T-helper 2 cell (primary cell): Measurements from ENCODE around the gene CCT3.

ENCODE experiments used
- DNase-seq, 5 experiments: peaks; one replicate each; pipeline versions ENCODE4 v3.0.0 to v3.0.0-alpha.2; 2012 to 2022

CCT3 gene

GRCh38 chr1:156320560-156320959, 17.5 kb downstream of the CCT3 start:
- DNase-seq, result no peak

DNA sequence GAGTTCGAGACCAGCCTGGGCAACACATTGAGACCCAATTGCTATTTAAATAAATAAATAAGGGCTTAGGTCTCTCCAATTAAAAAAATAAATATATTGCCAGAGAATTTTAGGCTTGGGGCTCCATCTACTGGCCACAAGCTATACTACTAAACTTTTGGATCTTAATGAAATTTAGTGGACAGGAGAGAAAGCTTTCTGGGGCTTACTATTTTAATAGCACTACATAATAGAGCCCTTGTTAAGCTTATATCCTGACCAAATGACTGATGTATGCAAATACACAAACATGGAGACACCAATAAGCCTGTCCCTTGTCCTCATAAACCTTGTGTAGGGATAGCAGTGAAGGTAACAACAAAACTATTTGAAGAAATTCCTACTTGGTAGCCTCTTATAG, 18.4 kb downstream of the CCT3 start:
- DNase-seq, result peak in 1 of 5 experiments; percentile 24

GRCh38 chr1:156316909-156317308, 21.2 kb downstream of the CCT3 start:
- DNase-seq, result no peak

- DNase-seq, result no peak
These were observed 27.1 kb downstream of the CCT3 start for GRCh38 chr1:156310962-156311361.

DNA sequence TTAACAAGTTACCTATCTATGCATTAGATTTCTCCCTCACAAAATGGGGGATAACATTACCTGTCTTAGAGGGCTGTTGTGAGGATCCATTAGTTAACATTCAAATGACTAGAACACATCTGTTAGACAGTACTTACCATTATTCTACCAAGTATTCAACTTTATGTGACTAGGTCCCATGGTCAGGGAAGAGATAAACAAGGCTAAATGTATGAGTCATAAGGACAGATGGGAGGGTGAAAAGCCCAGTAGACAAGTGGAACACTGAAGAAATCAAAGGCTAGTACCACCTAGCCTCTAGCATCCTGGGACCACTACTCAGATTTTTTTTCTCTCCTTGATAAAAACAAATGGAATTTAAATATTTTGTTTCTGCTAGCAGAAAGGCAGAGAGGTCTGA, 30.0 kb downstream of the CCT3 start:
- no peak for DNase-seq

GRCh38 chr1:156305215-156305614, 32.9 kb downstream of the CCT3 start:
- DNase-seq, result no peak

- DNase-seq, result no peak
These were observed 34.9 kb downstream of the CCT3 start for GRCh38 chr1:156303241-156303640.

DNA sequence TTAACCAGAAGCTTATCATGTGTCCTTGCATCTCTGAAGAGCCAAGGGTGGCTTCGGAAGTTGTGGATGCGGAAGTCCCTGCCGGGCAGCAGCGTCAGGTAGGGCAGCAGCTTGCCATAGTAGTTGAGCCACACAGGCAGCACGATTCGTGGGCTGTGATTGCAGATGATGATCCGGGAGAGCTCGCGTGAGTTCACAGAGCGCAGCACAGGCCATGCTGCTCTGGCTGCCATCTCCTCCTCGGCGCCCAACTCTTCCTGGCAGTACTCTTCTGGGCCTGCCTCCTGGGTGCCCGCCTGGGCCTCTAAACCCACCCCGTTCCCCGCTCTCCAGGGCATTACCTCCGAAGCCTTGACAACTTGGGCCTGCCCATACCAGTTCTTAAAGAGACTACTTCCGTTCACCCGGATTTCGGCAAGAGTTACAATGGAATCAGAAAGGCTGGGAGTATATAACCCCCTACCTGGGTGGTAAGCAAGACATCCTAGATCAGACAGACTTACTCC, 39.2 kb downstream of the CCT3 start, which contains the start of gene VHLL:
Gene VHLL (minus strand): TSS at position 456 of the 506 bp plus-strand sequence. CDS start 118 bp downstream, at position 338.
- no peak for DNase-seq

- DNase-seq, result peak in 4 of 5 experiments; percentile 16 to 80 (median 37)
These were observed 42.6 kb downstream of the CCT3 start, which contains the start of gene GLMP for GRCh38 chr1:156295391-156295947. GLMP (minus strand) TSS chr1:156295679; CDS start chr1:156295645, 34 bp downstream.

DNA sequence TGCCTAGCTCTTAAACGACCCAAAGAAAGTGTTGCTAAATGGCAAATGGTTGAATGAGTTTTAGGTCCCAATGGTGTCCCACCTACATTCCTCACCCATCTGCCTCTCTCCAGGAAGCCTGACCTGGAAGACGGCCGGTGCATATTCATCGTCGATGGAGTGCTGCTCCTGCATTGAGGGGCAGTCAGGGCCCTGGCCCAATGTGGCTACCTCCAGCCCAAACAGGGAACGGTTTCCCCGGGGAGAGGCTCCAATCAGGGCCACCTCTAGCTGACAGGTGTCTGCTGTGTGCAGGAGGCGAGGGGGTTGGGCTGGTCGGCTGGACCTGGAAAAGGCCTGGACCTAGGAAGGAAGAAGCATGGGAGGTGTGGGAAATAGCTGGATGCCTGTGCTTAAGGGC, 44.2 kb downstream of the CCT3 start:
- no peak for DNase-seq

GRCh38 chr1:156293098-156293434, 45.0 kb downstream of the CCT3 start:
- DNase-seq, result no peak

DNA sequence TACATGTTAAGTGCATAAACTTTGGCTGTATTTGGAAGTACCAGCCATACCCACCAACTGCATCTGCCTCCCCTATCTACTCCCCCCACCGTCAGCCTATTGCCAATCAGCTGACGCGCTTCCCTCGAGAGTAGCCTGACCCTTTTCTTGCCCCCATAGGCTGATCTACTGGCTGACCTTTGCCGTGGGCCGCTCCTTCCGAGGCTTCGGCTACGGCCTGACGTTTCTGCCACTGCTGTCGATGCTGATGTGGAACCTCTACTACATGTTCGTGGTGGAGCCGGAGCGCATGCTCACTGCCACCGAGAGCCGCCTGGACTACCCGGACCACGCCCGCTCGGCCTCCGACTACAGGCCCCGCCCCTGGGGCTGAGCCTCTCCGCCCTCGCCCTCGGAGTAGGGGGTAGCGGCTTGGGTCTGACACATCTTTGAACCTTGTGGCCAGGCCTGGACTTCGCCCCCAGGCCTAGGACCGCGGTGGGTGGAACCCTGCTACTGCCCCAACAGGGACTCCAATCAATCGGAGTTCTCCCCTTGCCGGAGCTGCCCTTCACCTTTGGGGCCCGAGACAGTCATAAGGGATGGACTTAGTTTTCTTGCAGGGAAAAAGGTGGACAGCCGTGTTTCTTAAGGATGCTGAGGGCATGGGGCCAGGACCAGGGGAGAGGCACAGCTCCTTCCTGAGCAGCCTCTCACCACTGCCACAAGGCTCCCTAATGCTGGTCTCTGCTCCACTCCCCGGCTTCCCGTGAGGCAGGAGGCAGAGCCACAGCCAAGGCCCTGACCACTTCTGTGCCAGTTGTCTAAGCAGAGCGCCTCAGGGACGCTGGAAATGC, 46.6 kb downstream of the CCT3 start:
- DNase-seq, result no peak

GRCh38 chr1:156289857-156290256, 48.2 kb downstream of the CCT3 start:
- DNase-seq, result no peak

DNA sequence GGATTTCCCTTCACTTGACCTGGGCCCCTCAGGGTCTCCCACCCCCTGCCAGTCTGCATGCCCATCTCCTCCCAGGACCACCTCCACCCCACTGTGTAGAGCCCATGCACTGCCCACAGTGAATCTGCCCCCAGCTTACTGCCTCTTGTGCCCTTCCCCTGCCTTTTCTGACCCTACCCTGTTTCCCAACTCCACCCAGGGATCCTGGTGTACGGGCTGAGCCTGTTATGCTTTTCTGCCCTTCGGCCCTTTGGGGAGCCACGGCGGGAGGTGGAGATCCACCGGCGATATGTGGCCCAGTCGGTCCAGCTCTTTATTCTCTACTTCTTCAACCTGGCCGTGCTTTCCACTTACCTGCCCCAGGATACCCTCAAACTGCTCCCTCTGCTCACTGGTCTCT, 52.0 kb downstream of the CCT3 start:
- no peak for DNase-seq

DNA sequence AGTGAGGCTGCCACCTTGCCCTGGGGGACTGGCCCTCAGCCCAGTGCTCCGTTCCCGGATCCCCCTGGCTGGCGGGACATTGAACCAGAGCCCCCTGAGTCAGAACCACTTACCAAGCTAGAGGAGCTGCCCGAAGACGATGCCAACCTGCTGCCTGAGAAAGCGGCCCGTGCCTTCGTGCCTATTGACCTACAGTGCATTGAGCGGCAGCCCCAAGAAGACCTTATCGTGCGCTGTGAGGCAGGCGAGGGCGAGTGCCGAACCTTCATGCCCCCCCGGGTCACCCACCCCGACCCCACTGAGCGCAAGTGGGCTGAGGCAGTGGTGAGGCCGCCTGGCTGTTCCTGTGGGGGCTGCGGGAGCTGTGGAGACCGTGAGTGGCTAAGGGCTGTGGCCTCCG, 52.7 kb downstream of the CCT3 start:
- DNase-seq, result no peak

DNA sequence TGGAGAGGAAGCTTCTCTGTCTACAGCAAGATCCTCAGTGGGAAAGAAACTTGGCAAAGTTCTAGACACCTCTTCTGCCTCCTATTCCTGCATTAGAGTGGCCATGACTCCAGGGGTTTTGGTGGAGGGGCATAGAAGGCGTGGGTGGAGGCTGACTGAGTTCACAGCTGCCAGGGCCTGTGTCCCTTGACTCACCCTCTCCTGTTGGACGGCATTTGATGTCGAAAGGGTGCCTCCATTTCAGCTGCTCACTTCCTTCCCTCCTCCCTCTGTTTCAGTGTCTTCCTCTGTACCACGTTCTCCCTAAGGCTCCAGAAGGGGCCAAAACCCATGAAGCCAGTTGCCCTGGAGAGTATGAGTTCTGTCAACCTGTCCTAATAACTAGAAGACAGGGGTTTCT, 53.3 kb downstream of the CCT3 start:
- DNase-seq, result no peak

- DNase-seq, result no peak
These were observed 54.0 kb downstream of the CCT3 start, which contains the start of gene TMEM79 for GRCh38 chr1:156284112-156284511. TMEM79 (plus strand) TSS chr1:156284325; CDS start chr1:156285227, 902 bp downstream.

DNA sequence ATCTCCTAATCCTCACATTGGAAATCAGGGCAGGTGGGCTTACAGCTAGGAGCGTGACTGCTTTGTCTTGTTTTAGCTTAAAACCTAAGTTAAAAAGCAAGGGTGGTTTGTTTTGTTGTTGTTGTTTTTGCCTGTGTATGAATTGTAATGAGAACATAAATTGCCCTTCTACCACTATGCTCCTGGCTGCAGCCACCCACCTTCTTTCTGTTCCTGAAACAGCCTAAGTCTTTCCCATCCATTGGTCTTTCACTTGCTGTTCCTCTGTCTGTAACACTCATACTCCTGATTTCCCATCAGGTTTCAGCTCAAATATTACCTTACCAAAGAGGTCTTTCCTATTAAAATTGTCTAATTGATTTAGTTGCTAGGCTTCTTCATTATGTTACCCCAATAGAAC, 54.6 kb downstream of the CCT3 start:
- DNase-seq, result no peak

DNA sequence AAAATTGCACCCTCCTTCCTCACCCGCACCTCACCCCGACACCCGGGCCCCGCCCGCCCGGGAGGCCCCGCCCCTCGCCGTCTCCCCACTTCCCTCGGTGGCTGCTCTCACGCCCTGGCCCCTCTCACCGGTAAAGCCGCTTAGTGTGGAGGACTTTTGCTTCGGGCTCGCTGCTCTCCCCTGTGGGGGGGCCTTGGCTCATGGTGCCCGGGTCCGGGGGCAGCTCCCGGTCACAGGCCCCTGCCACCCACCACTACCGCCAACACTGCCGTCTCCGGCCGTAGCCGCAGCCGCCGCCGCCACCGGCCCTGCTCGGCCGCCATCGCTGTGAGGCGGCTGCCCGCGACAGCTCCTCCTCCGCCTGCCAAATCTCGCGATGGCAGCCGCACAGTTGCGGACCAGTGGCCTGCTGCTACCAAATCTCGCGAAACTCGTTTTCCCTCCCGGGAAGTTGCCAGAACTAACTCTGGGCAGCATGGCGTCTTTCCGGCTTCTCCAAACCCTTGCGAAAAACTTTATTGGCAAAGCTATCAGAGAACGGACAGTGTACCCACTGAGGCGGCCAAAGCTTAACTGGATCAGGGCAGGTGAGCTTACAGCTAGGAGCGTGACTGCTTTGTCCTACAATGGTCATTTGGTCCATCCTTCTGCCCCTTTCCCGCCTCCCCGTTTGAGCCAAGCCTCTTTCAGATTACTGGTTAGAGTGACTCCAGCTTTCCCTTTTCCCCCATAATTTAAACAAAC, 55.4 kb downstream of the CCT3 start, which contains the start of gene SMG5:
Gene SMG5 (minus strand): TSS at position 347 of the 744 bp plus-strand sequence. CDS start 145 bp downstream, at position 202.
- peak; percentile 84 to 99 (median 95) for DNase-seq

- peak in 1 of 5 experiments; percentile 11 for DNase-seq
These were observed 56.2 kb downstream of the CCT3 start for GRCh38 chr1:156281693-156282478.

DNA sequence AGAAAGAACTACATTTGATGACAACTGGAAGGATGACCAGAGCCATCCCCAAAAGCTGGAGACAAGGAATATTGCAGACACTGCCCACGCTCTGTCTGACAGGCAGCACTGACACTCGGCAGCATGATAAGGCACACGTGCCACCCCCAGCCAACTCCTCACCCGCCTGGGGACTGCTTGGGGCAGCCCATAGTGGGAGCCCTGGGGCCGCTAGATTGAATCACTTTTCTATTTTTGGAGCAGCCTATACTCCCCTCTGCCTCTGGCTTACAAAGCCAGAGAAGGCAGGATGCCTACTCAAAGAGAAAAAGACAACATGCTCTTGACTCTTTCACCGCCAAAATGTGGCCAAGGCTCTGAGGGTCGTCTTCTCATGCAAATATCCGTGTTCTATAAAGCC, 56.8 kb downstream of the CCT3 start:
- DNase-seq, result peak in 2 of 5 experiments; percentile 24 to 68

- DNase-seq, result no peak
These were observed 58.3 kb downstream of the CCT3 start for GRCh38 chr1:156279837-156280236.
